ENCODE results near the gene PLAAT3.

- TF ChIP-seq CTCF (IDR thresholded peaks at IDR 0.05) (no peak), POLR2A (IDR thresholded peaks at IDR 0.05) (no peak)
These were observed 84.2 kb downstream of the PLAAT3 start for GRCh38 chr11:63530021-63530420.

Data from right lobe of liver (tissue), 4 donors.